Measurements from ENCODE around the gene SPOCK2. TPM values are rescaled to one million over a fixed set of nuclear protein-coding genes. Genes with fewer than 3 reads are reported as not detected.

Gene SPOCK2
- total RNA-seq, 2 experiments from 2014 or later, result 976 to 998 TPM

DNA sequence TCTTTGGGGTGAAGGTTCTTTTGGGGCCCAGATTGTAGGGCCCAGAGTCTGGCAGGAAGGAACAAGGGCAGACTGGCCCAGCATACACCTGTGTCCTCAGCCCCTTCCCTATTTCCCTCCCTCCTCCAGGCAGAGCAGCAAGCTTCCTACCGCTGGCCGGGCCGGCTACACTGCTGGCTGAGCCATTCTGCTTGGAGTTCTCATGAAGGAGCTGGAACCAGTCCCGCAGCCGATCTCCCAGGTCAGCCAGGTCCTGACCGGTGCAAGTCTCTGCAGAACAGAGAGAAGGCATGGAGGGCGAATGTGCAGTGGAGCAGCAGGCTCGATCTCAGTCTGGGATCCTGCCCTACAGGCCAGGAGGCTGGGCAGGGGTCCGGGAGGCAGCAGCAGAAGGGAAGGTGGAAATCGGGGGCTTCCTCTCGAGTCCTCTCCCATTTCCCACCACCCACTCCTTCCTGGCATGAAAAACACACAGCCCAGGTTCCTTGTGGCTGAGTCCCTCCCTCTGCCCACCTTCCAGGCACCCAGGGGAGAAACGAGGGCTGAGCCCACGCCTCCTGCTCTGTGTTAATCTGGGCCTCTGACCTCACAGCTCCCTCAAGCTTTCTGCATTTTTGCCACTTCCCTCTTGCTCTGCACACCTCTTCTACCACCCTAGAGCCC is 20.8 kb downstream of the SPOCK2 start:
- intact Hi-C loops (cut with DNase I, micrococcal nuclease), result no loop called here
- H3K4me1 ChIP-seq (ENCODE audit: insufficient read depth, low read length), result peaks cover 30% of the 10 kb centered on the region
- no peaks in the 10 kb centered on the region for H3K27me3 ChIP-seq (ENCODE audit: control insufficient read depth in 1 of 2, insufficient read depth in 2 of 2, low read length in 2 of 2)
- Mint-ChIP-seq H3K4me3 (peak overlapping the region; percentile 30), H3K9me3 (no peaks in the 10 kb centered on the region), H3K27me3 (peaks cover 1% of the 10 kb centered on the region), H3K36me3 (ENCODE audit: low read depth) (peaks cover 99% of the 10 kb centered on the region), H3K4me1 (ENCODE audit: low read depth) (peaks cover 32% of the 10 kb centered on the region), H3K27ac (peak overlapping the region; percentile 85)
- CTCF ChIA-PET, result interaction anchor here (2.1 kb wide), 1 partner anchor 19 kb away, joined by 8 read pairs; no protein-coding TSS in a partner anchor
- peak overlapping the region in 1 of 2 donors; percentile 11 for H3K27ac ChIP-seq (ENCODE audit: low read depth in 1 of 2, low read length in 2 of 2)
- peaks cover 95% of the 10 kb centered on the region for H3K36me3 ChIP-seq (ENCODE audit: insufficient read depth, low read length)
- ATAC-seq (ENCODE audit: poor library complexity), result no peak
- H3K9me3 ChIP-seq (ENCODE audit: control insufficient read depth in 1 of 2, insufficient read depth in 1 of 2, low read length in 2 of 2), result no peaks in the 10 kb centered on the region
- TF ChIP-seq, protein P1, sequence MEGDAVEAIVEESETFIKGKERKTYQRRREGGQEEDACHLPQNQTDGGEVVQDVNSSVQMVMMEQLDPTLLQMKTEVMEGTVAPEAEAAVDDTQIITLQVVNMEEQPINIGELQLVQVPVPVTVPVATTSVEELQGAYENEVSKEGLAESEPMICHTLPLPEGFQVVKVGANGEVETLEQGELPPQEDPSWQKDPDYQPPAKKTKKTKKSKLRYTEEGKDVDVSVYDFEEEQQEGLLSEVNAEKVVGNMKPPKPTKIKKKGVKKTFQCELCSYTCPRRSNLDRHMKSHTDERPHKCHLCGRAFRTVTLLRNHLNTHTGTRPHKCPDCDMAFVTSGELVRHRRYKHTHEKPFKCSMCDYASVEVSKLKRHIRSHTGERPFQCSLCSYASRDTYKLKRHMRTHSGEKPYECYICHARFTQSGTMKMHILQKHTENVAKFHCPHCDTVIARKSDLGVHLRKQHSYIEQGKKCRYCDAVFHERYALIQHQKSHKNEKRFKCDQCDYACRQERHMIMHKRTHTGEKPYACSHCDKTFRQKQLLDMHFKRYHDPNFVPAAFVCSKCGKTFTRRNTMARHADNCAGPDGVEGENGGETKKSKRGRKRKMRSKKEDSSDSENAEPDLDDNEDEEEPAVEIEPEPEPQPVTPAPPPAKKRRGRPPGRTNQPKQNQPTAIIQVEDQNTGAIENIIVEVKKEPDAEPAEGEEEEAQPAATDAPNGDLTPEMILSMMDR (IDR thresholded peaks at IDR 0.05), result no peak
- DNase-seq, result no peak
- POLR2A ChIA-PET, result interaction anchor here (1.1 to 2.0 kb wide), 5 partner anchors 9 to 260 kb away, joined by 3 to 8 read pairs (median 5); no protein-coding TSS in a partner anchor
- H3K4me3 ChIP-seq (ENCODE audit: low read length), result no peak overlapping the region

DNA sequence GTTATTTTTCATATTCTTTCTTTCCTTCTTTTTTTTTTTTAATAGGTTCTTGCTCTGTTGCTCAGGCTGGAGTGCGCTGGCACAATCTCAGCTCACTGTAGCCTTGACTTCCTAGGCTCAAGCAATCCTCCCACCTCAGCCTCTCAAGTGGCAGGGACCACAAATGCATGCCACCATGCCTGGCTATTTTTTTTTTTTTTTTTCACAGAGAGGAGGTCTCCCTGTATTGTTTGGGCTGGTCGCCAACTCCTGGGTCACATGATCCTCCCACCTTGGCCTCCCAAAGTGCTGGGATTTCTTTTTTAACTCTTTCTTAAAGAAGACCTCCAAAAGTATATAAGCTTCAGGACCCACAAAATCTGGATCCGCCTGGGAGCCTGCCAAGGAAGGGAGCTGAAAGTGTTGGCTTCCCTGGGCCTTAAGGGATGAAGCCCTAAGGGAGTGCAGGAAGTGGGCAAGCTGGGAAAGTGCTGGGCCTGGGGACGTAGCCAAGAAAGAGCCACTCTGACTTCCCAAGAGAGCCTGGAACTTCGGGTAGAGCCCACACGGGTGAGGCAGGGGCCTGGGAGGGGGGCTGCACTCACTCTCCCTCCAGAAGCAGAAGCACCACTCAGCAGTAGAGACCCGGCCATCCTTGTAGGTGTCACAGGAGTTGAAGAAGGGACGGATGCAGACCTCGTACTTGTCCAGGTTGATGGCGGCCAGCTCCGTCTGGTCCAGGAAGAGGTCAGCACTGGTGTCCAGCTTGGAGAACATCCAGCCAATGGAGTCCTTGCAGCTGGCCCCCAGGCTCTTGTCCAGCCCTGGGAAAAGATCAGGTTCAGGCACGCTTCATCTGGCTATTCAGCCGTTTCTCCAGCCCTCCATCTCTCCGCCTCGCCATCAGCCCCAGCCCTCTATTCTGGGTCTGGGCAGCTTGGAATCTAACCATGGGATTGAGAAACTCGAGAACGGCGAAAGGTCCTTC is 21.8 kb downstream of the SPOCK2 start:
- ChIA-PET POLR2A (interaction anchor here (0.6 to 2.0 kb wide), 5 partner anchors 10 to 260 kb away, joined by 3 to 7 read pairs (median 3); no protein-coding TSS in a partner anchor), CTCF (interaction anchor here (2.1 kb wide), 1 partner anchor 18 kb away, joined by 8 read pairs; no protein-coding TSS in a partner anchor)
- TF ChIP-seq, protein P1 (IDR thresholded peaks at IDR 0.05), result no peak
- DNase-seq (no peak), ATAC-seq (ENCODE audit: poor library complexity) (no peak)
- H3K9me3 ChIP-seq (ENCODE audit: control insufficient read depth in 1 of 2, insufficient read depth in 1 of 2, low read length in 2 of 2), result no peaks in the 10 kb centered on the region
- H3K27me3 Mint-ChIP-seq, result peaks cover 6% of the 10 kb centered on the region
- H3K4me1 ChIP-seq (ENCODE audit: insufficient read depth, low read length), result peaks cover 22% of the 10 kb centered on the region
- peak overlapping the region; percentile 38 for H3K4me3 Mint-ChIP-seq
- intact Hi-C loops (cut with DNase I, micrococcal nuclease), result no loop called here
- no peaks in the 10 kb centered on the region for H3K27me3 ChIP-seq (ENCODE audit: control insufficient read depth in 1 of 2, insufficient read depth in 2 of 2, low read length in 2 of 2)
- H3K4me3 ChIP-seq (ENCODE audit: low read length), result no peak overlapping the region
- peaks cover 32% of the 10 kb centered on the region for H3K4me1 Mint-ChIP-seq (ENCODE audit: low read depth)
- no peaks in the 10 kb centered on the region for H3K9me3 Mint-ChIP-seq
- peaks cover 95% of the 10 kb centered on the region for H3K36me3 ChIP-seq (ENCODE audit: insufficient read depth, low read length)
- H3K36me3 Mint-ChIP-seq (ENCODE audit: low read depth), result peaks cover 99% of the 10 kb centered on the region
- peak overlapping the region; percentile 85 for H3K27ac Mint-ChIP-seq
- no peak overlapping the region for H3K27ac ChIP-seq (ENCODE audit: low read depth in 1 of 2, low read length in 2 of 2)

DNA sequence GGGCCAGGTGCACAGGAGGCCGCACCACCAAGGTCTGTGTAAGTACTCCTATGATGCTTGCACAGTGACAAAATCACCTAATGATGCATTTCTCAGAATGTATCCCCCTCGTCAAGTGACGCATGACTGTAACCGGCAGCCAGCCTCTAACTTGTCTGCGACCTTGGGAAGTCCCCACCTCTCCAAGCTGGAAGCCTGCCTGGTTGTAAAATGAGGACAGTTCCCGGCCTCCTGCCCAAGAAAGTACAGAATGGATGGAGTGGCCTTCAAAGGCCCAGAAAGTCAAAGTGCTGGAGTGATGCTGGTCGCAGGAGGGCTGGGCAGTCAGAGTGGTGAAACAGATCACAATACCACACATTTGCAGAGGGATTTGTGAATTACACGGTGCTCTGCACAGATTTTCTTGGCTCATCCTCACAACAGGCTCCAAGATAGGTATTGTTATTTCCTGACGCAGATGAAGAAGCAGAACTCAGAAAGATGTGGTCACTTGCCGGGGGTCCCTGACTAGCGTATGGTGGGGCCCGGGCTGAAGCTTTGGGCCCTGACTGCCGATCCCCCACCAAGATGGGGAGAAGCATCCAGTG is 22.8 kb downstream of the SPOCK2 start:
- H3K27ac Mint-ChIP-seq, result peak overlapping the region; percentile 85
- H3K4me1 Mint-ChIP-seq (ENCODE audit: low read depth), result peaks cover 38% of the 10 kb centered on the region

More for the DNA sequence above, 22.8 kb downstream of the SPOCK2 start:
- Mint-ChIP-seq H3K27me3 (peaks cover 13% of the 10 kb centered on the region), H3K36me3 (ENCODE audit: low read depth) (peaks cover 99% of the 10 kb centered on the region), H3K9me3 (no peaks in the 10 kb centered on the region), H3K4me3 (peak overlapping the region; percentile 7)
- intact Hi-C loops (cut with DNase I, micrococcal nuclease), result no loop called here
- Histone ChIP-seq H3K4me1 (ENCODE audit: insufficient read depth, low read length) (peaks cover 18% of the 10 kb centered on the region), H3K9me3 (ENCODE audit: control insufficient read depth in 1 of 2, insufficient read depth in 1 of 2, low read length in 2 of 2) (no peaks in the 10 kb centered on the region), H3K27me3 (ENCODE audit: control insufficient read depth in 1 of 2, insufficient read depth in 2 of 2, low read length in 2 of 2) (no peaks in the 10 kb centered on the region), H3K4me3 (ENCODE audit: low read length) (no peak overlapping the region), H3K27ac (ENCODE audit: low read depth in 1 of 2, low read length in 2 of 2) (no peak overlapping the region), H3K36me3 (ENCODE audit: insufficient read depth, low read length) (peaks cover 85% of the 10 kb centered on the region)
- CTCF ChIA-PET, result no interaction called here
- DNase-seq (no peak), ATAC-seq (ENCODE audit: poor library complexity) (no peak)
- POLR2A ChIA-PET, result interaction anchor here (0.6 to 1.6 kb wide), 2 partner anchors 14 kb away, joined by 3 to 4 read pairs; no protein-coding TSS in a partner anchor
- TF ChIP-seq, protein P1 (IDR thresholded peaks at IDR 0.05), result no peak

Data from CD4-positive, alpha-beta T cell (primary cell).